ENCODE results near the gene ZDHHC7. TPM values are rescaled to one million over a fixed set of nuclear protein-coding genes. Genes with fewer than 3 reads are reported as not detected.

The ZDHHC7 gene
- total RNA-seq, 1 experiment from 2014 or later = 39.9 TPM

DNA sequence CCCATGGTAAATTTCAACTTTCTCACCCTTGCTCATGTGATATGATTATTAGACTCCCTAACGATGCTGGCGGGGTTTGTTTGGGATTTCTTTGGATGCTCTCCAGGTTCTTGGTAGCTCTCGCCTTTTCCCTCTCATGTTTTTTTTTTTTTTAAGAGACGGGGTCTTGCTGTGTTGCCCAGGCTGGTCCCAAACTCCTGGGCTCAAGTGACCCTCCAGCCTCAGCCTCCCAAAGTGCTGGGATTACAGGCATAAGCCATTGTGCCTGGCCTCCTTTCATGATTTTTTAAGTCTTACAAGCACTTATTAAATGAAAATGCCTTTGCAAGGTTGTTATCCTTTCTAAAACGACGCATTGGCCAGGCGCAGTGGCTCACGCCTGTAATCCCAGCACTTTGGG lies 40.3 kb upstream of the ZDHHC7 start:
- Histone ChIP-seq H3K27me3 (ENCODE audit: insufficient read depth, low read length) (no peaks in the 10 kb centered on the region), H2AFZ (ENCODE audit: low read depth, low read length, poor library complexity, severe bottlenecking) (no peak overlapping the region), H3K9me3 (ENCODE audit: control insufficient read depth in 1 of 2, insufficient read depth in 1 of 2, low read depth in 1 of 2, low read length in 2 of 2) (no peaks in the 10 kb centered on the region), H3K4me2 (ENCODE audit: low read length) (no peak overlapping the region), H3K4me1 (ENCODE audit: control insufficient read depth in 1 of 2, insufficient read depth in 2 of 2, low read length in 2 of 2) (0 out of 4 replicates have a peak, but pooled peaks cover 0 to 2% of the 10 kb centered on the region in 2 experiments), H3K9me2 (ENCODE audit: insufficient read depth) (no peaks in the 10 kb centered on the region), H3K4me3 (replicated peaks in 1 of 2; ENCODE audit: low read depth in 1 of 2, low read length in 2 of 2) (no peak overlapping the region), H3K27ac (ENCODE audit: low read depth, low read length) (no peak overlapping the region), H3K79me2 (ENCODE audit: insufficient read depth, low read length) (no peaks in the 10 kb centered on the region), H4K20me1 (ENCODE audit: insufficient read depth) (no peaks in the 10 kb centered on the region), H3K9ac (ENCODE audit: low read length) (no peak overlapping the region), H3K36me3 (ENCODE audit: control insufficient read depth in 1 of 2, insufficient read depth in 2 of 2, low read length in 2 of 2) (no peaks in the 10 kb centered on the region)
- no peak for ATAC-seq
- intact Hi-C loops (cut with micrococcal nuclease) = no loop called here
- ChIA-PET CTCF (no interaction called here), POLR2A (no interaction called here), RAD21 (ENCODE audit: low non-redundant PET in 1 of 2, low total read pairs in 2 of 2, uncharacterized antibody in 2 of 2, unreplicated experiment in 2 of 2) (no interaction called here)
- TF ChIP-seq SRF (IDR thresholded peaks at IDR 0.05; ENCODE audit: low read depth) = no peak
- no peak for TF ChIP-seq EGR1 (IDR thresholded peaks at IDR 0.05; ENCODE audit: low read depth)
- TF ChIP-seq TCF7L2 (IDR thresholded peaks at IDR 0.05; ENCODE audit: borderline replicate concordance, extremely low read depth, insufficient read depth, insufficient read length) = no peak
- TF ChIP-seq, protein P1, sequence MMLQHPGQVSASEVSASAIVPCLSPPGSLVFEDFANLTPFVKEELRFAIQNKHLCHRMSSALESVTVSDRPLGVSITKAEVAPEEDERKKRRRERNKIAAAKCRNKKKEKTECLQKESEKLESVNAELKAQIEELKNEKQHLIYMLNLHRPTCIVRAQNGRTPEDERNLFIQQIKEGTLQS (IDR thresholded peaks at IDR 0.05) = no peak
- TF ChIP-seq, protein P2, sequence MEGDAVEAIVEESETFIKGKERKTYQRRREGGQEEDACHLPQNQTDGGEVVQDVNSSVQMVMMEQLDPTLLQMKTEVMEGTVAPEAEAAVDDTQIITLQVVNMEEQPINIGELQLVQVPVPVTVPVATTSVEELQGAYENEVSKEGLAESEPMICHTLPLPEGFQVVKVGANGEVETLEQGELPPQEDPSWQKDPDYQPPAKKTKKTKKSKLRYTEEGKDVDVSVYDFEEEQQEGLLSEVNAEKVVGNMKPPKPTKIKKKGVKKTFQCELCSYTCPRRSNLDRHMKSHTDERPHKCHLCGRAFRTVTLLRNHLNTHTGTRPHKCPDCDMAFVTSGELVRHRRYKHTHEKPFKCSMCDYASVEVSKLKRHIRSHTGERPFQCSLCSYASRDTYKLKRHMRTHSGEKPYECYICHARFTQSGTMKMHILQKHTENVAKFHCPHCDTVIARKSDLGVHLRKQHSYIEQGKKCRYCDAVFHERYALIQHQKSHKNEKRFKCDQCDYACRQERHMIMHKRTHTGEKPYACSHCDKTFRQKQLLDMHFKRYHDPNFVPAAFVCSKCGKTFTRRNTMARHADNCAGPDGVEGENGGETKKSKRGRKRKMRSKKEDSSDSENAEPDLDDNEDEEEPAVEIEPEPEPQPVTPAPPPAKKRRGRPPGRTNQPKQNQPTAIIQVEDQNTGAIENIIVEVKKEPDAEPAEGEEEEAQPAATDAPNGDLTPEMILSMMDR (IDR thresholded peaks at IDR 0.05 in 2 of 3, conservative IDR thresholded peaks at IDR 0.05 in 1 of 3; ENCODE audit: borderline replicate concordance in 1 of 3, insufficient read depth in 1 of 3, low read depth in 2 of 3, low read length in 2 of 3) = no peak
- TF ChIP-seq SIN3A (IDR thresholded peaks at IDR 0.05; ENCODE audit: low read depth) = no peak
- TF ChIP-seq ZNF274 (IDR thresholded peaks at IDR 0.05; ENCODE audit: low read depth, low read length) = no peak
- no peak for TF ChIP-seq EZH2phosphoT487 (IDR thresholded peaks at IDR 0.05; ENCODE audit: borderline replicate concordance)
- TF ChIP-seq ZFX (IDR thresholded peaks at IDR 0.05) = no peak
- TF ChIP-seq FOSL1 (IDR thresholded peaks at IDR 0.05; ENCODE audit: low read depth) = no peak
- no peak for TF ChIP-seq JUND (IDR thresholded peaks at IDR 0.05)
- no peak for TF ChIP-seq SP1 (IDR thresholded peaks at IDR 0.05; ENCODE audit: low read depth)
- TF ChIP-seq POLR2A (IDR thresholded peaks at IDR 0.05; ENCODE audit: borderline replicate concordance, extremely low read depth, insufficient read depth, insufficient read length) = no peak
- TF ChIP-seq EZH2 (IDR thresholded peaks at IDR 0.05) = no peak
- TF ChIP-seq CEBPB (IDR thresholded peaks at IDR 0.05; ENCODE audit: low read depth) = no peak
- no peak for TF ChIP-seq ELF1 (IDR thresholded peaks at IDR 0.05; ENCODE audit: borderline replicate concordance, low read depth)
- no peak for TF ChIP-seq POLR2AphosphoS5 (IDR thresholded peaks at IDR 0.05; ENCODE audit: low read depth, low read length)
- TF ChIP-seq, protein P3, sequence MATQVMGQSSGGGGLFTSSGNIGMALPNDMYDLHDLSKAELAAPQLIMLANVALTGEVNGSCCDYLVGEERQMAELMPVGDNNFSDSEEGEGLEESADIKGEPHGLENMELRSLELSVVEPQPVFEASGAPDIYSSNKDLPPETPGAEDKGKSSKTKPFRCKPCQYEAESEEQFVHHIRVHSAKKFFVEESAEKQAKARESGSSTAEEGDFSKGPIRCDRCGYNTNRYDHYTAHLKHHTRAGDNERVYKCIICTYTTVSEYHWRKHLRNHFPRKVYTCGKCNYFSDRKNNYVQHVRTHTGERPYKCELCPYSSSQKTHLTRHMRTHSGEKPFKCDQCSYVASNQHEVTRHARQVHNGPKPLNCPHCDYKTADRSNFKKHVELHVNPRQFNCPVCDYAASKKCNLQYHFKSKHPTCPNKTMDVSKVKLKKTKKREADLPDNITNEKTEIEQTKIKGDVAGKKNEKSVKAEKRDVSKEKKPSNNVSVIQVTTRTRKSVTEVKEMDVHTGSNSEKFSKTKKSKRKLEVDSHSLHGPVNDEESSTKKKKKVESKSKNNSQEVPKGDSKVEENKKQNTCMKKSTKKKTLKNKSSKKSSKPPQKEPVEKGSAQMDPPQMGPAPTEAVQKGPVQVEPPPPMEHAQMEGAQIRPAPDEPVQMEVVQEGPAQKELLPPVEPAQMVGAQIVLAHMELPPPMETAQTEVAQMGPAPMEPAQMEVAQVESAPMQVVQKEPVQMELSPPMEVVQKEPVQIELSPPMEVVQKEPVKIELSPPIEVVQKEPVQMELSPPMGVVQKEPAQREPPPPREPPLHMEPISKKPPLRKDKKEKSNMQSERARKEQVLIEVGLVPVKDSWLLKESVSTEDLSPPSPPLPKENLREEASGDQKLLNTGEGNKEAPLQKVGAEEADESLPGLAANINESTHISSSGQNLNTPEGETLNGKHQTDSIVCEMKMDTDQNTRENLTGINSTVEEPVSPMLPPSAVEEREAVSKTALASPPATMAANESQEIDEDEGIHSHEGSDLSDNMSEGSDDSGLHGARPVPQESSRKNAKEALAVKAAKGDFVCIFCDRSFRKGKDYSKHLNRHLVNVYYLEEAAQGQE (IDR thresholded peaks at IDR 0.05; ENCODE audit: low read depth) = no peak
- TF ChIP-seq CBX3 (IDR thresholded peaks at IDR 0.05; ENCODE audit: low read depth) = no peak
- no peak for TF ChIP-seq YY1 (IDR thresholded peaks at IDR 0.05; ENCODE audit: extremely low read depth, insufficient replicate concordance, low read depth, low read length)
- DNase-seq (ENCODE audit: low read depth, low spot score) = no peak
- BruUV-seq (replicated peaks) = no TSS peak
